ENCODE measurements around the gene BRD3.

Gene BRD3

GRCh38 chr9:134057751-134058701 is 9.8 kb downstream of the BRD3 start:
- no peak for DNase-seq (ENCODE audit: low read depth)
- no peak for TF ChIP-seq CTCF (conservative IDR thresholded peaks at IDR 0.05; ENCODE audit: control insufficient read depth, insufficient read depth, low read depth, low read length)
- no peak overlapping the region for H3K4me3 ChIP-seq (ENCODE audit: control insufficient read depth, low read depth, low read length)

GRCh38 chr9:134057307-134057657 is 10.5 kb downstream of the BRD3 start:
- H3K4me3 ChIP-seq (ENCODE audit: control insufficient read depth, low read depth, low read length): no peak overlapping the region
- TF ChIP-seq CTCF (conservative IDR thresholded peaks at IDR 0.05; ENCODE audit: control insufficient read depth, insufficient read depth, low read depth, low read length): no peak
- DNase-seq (ENCODE audit: low read depth): no peak

- H3K4me3 ChIP-seq (ENCODE audit: control insufficient read depth, low read depth, low read length): no peak overlapping the region
- no peak for DNase-seq (ENCODE audit: low read depth)
- no peak for TF ChIP-seq CTCF (conservative IDR thresholded peaks at IDR 0.05; ENCODE audit: control insufficient read depth, insufficient read depth, low read depth, low read length)
Measured at GRCh38 chr9:134056483-134057306, 11.1 kb downstream of the BRD3 start.

DNA sequence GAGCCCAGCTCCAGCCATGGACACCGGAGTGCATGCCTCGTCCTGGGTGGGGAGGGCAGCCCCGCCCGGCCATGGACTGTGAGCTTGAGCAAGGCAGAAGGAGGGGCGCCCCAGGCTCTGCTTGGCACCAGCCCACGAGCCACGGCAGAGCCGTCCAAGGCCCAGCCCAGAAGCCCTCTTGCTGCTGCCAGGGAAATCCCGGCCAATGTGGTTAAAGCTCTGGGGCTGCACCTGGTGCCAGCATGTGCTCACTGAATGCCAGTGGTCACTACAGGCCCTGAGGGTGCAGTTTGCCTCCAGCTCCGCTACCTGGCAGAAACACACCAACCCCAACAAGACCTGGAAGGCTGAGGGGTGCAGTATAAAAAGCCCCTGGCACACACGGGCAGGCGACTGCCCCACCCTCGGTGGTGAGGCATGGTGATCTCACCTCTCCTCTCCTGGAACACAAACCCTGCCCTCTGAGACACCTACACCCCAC is 11.8 kb downstream of the BRD3 start:
- H3K4me3 ChIP-seq (ENCODE audit: control insufficient read depth, low read depth, low read length): no peak overlapping the region
- peak; percentile 73 for DNase-seq (ENCODE audit: low read depth)
- no peak for TF ChIP-seq CTCF (conservative IDR thresholded peaks at IDR 0.05; ENCODE audit: control insufficient read depth, insufficient read depth, low read depth, low read length)

DNA sequence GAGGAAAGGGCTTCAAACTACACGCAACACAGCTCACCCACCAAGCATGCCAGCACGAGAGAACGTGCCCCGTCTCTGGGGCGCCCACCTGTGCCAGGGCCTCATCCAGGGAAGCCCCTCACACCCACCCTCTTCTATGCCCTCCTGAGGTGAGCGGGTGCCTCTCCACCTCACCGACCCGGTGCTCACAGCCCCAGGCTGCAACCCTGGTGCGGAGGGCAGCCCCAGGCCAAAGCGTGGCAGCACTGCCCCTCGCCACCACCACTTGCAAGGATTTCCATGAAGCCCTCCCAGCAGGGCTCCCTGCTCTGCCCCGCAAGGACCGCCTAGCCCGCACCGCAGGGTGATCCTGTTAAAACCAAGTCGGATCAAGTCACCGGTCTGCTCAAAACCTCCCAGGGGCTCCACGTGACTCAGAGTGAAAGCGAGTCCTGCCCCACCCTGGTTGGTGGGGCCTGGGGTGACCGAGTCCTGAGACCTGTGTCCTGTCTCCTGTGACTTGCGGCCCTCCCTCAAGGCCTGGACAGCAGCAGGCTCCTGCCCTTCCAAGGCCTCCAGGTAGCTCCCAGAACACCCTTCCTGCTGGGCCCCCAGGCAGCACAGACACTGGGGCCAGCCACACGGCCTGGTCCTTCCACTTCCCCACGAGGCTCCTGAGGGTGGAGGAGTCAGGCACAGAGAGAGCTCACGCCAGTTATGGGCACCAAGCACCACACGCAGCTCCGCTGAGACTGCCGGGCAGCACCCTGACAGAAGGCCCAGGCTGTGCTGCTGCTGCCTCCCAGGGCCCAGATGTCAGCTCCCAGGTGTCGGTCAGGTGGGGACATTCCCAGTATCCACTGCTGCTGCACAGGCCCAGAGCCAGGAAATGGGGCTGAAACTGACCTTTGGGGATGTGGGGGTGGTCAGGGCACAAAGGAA is 12.7 kb downstream of the BRD3 start:
- no peak for TF ChIP-seq CTCF (conservative IDR thresholded peaks at IDR 0.05; ENCODE audit: control insufficient read depth, insufficient read depth, low read depth, low read length)
- no peak overlapping the region for H3K4me3 ChIP-seq (ENCODE audit: control insufficient read depth, low read depth, low read length)
- DNase-seq (ENCODE audit: low read depth): no peak

All from fibroblast of mammary gland (primary cell).